GM18507 (cell line): Measurements from ENCODE around the gene PITPNM3.

Source experiments
- DNase-seq: peaks from one replicate; pipeline ENCODE4 v3.0.0; 2011; ENCODE audit warnings: low read depth; ENCODE audit not compliant: insufficient read length; ENCODE audit errors: extremely low spot score
- FAIRE-seq: peaks from 2 replicates; lab custom pipeline; 2011; peaks lifted over from hg19 to GRCh38; lab: Jason Lieb, UNC

Gene PITPNM3

GRCh38 chr17:6534846-6535514 lies 21.4 kb downstream of the PITPNM3 start:
- FAIRE-seq (no peak), DNase-seq (no peak)

GRCh38 chr17:6532441-6532885 lies 23.9 kb downstream of the PITPNM3 start:
- no peak for DNase-seq
- FAIRE-seq, result no peak

GRCh38 chr17:6531575-6531974 lies 24.8 kb downstream of the PITPNM3 start:
- FAIRE-seq, result no peak
- DNase-seq, result no peak

- DNase-seq, result no peak
- no peak for FAIRE-seq
Measured at GRCh38 chr17:6530324-6530920, 25.9 kb downstream of the PITPNM3 start.

- no peak for FAIRE-seq
- no peak for DNase-seq
Measured at GRCh38 chr17:6528557-6528956, 27.8 kb downstream of the PITPNM3 start.

GRCh38 chr17:6526362-6527152 lies 29.8 kb downstream of the PITPNM3 start:
- FAIRE-seq, result no peak
- no peak for DNase-seq

GRCh38 chr17:6525731-6526130 lies 30.6 kb downstream of the PITPNM3 start:
- no peak for FAIRE-seq

GRCh38 chr17:6525141-6525540 lies 31.2 kb downstream of the PITPNM3 start:
- FAIRE-seq, result no peak
- DNase-seq, result no peak

More at GRCh38 chr17:6525731-6526130, 30.6 kb downstream of the PITPNM3 start:
- no peak for DNase-seq

GRCh38 chr17:6524520-6524919 lies 31.8 kb downstream of the PITPNM3 start:
- FAIRE-seq, result no peak
- DNase-seq, result no peak

GRCh38 chr17:6523809-6524355 lies 32.5 kb downstream of the PITPNM3 start:
- DNase-seq (no peak), FAIRE-seq (no peak)

GRCh38 chr17:6523330-6523729 lies 33.0 kb downstream of the PITPNM3 start:
- DNase-seq (no peak), FAIRE-seq (no peak)

GRCh38 chr17:6521586-6521985 lies 34.8 kb downstream of the PITPNM3 start:
- FAIRE-seq (no peak), DNase-seq (no peak)

GRCh38 chr17:6517062-6517461 lies 39.3 kb downstream of the PITPNM3 start:
- DNase-seq, result no peak
- no peak for FAIRE-seq

GRCh38 chr17:6514371-6514770 lies 42.0 kb downstream of the PITPNM3 start:
- DNase-seq (no peak), FAIRE-seq (no peak)

- FAIRE-seq (no peak), DNase-seq (no peak)
Measured at GRCh38 chr17:6512552-6512951, 43.8 kb downstream of the PITPNM3 start.

- DNase-seq (no peak), FAIRE-seq (no peak)
Measured at GRCh38 chr17:6510321-6510977, 45.9 kb downstream of the PITPNM3 start.

GRCh38 chr17:6509921-6510320 lies 46.4 kb downstream of the PITPNM3 start:
- FAIRE-seq (no peak), DNase-seq (no peak)

GRCh38 chr17:6509031-6509771 lies 47.2 kb downstream of the PITPNM3 start:
- FAIRE-seq, result no peak
- DNase-seq, result no peak

- DNase-seq, result no peak
- FAIRE-seq, result no peak
Measured at GRCh38 chr17:6508519-6509030, 47.8 kb downstream of the PITPNM3 start.
